Measurements from ENCODE around the gene CD38.
"Not testable (repeated sequence)": the region's sequence is repeated elsewhere in the genome, so short reads cannot be mapped to it uniquely, and the experiment has no call there.

CD38 gene

GRCh38 chr4:15799141-15799540 is 21.0 kb downstream of the CD38 start:
- DNase-seq (ENCODE audit: low spot score): no peak

GRCh38 chr4:15799701-15800100 is 21.6 kb downstream of the CD38 start:
- no peak for DNase-seq (ENCODE audit: low spot score)

GRCh38 chr4:15802497-15802896 is 24.4 kb downstream of the CD38 start:
- not testable (repeated sequence) for DNase-seq (ENCODE audit: low spot score)

GRCh38 chr4:15805583-15806517 is 27.7 kb downstream of the CD38 start:
- DNase-seq (ENCODE audit: low spot score): peak; percentile 68

- DNase-seq (ENCODE audit: low spot score): peak; percentile 11
These were observed 30.9 kb downstream of the CD38 start for GRCh38 chr4:15809058-15809457.

- DNase-seq (ENCODE audit: low spot score): no peak
These were observed 31.3 kb downstream of the CD38 start for GRCh38 chr4:15809466-15809865.

GRCh38 chr4:15811703-15812337 is 33.7 kb downstream of the CD38 start:
- no peak for DNase-seq (ENCODE audit: low spot score)

- DNase-seq (ENCODE audit: low spot score): no peak
These were observed 54.7 kb downstream of the CD38 start for GRCh38 chr4:15832523-15833451.

GRCh38 chr4:15833801-15834200 is 55.7 kb downstream of the CD38 start:
- DNase-seq (ENCODE audit: low spot score): no peak

- DNase-seq (ENCODE audit: low spot score): no peak
These were observed 58.2 kb downstream of the CD38 start for GRCh38 chr4:15836362-15836761.

- DNase-seq (ENCODE audit: low spot score): no peak
These were observed 59.5 kb downstream of the CD38 start for GRCh38 chr4:15837591-15837990.

GRCh38 chr4:15841194-15841730 is 63.1 kb downstream of the CD38 start:
- not testable (repeated sequence) for DNase-seq (ENCODE audit: low spot score)

- no peak for DNase-seq (ENCODE audit: low spot score)
These were observed 69.6 kb downstream of the CD38 start for GRCh38 chr4:15847746-15848145.

- DNase-seq (ENCODE audit: low spot score): no peak
These were observed 70.2 kb downstream of the CD38 start for GRCh38 chr4:15848191-15848842.

GRCh38 chr4:15851969-15852368 is 73.8 kb downstream of the CD38 start:
- DNase-seq (ENCODE audit: low spot score): no peak

- no peak for DNase-seq (ENCODE audit: low spot score)
These were observed 74.4 kb downstream of the CD38 start for GRCh38 chr4:15852524-15852923.

GRCh38 chr4:15853345-15853744 is 75.2 kb downstream of the CD38 start:
- no peak for DNase-seq (ENCODE audit: low spot score)

- no peak for DNase-seq (ENCODE audit: low spot score)
These were observed 77.8 kb downstream of the CD38 start for GRCh38 chr4:15855804-15856475.

GRCh38 chr4:15861198-15861597 is 83.1 kb downstream of the CD38 start:
- DNase-seq (ENCODE audit: low spot score): not testable (repeated sequence)

- DNase-seq (ENCODE audit: low spot score): no peak
These were observed 86.8 kb downstream of the CD38 start for GRCh38 chr4:15864651-15865566.

Measured in CD4-positive, alpha-beta T cell treated with Interleukin-2 at 100 ng/mL for 4 hours (primary cell).